Parathyroid adenoma (tissue), 2 donors: Measurements from ENCODE around the gene SEMA3A.

Experiments used
- H2AFZ ChIP-seq: fragments of 300-600 bp; sonication (generic); one replicate; pipeline ENCODE4 v1.7.0; 2017; ENCODE audit warnings: antibody characterized with exemption, mild to moderate bottlenecking
- H3K27ac ChIP-seq: fragments of 300-600 bp; sonication (generic); one replicate; pipeline ENCODE4 v1.7.0; 2017
- H3K27me3 ChIP-seq: fragments of 300-600 bp; sonication (generic); one replicate; pipeline ENCODE4 v1.7.0; 2017; ENCODE audit warnings: low read length; ENCODE audit not compliant: control insufficient read depth, insufficient read depth
- H3K36me3 ChIP-seq: fragments of 300-600 bp; sonication (generic); one replicate; pipeline ENCODE4 v1.7.0; 2017; ENCODE audit warnings: low read length; ENCODE audit not compliant: control insufficient read depth, insufficient read depth
- H3K4me1 ChIP-seq: fragments of 300-600 bp; sonication (generic); one replicate; pipeline ENCODE4 v1.7.0; 2017; ENCODE audit warnings: control low read depth
- H3K4me2 ChIP-seq: fragments of 300-600 bp; sonication (generic); one replicate; pipeline ENCODE4 v1.7.0; 2017; ENCODE audit warnings: low read length
- H3K4me3 ChIP-seq: fragments of 300-600 bp; sonication (generic); one replicate; pipeline ENCODE4 v1.7.0; 2017; ENCODE audit warnings: low read depth, low read length
- H3K79me2 ChIP-seq: fragments of 300-600 bp; sonication (generic); one replicate; pipeline ENCODE4 v1.7.0; 2017; ENCODE audit warnings: control low read depth
- H3K9ac ChIP-seq: fragments of 300-600 bp; sonication (generic); one replicate; pipeline ENCODE4 v1.7.0; 2017; ENCODE audit warnings: mild to moderate bottlenecking
- H3K9me3 ChIP-seq: fragments of 300-600 bp; sonication (generic); one replicate; pipeline ENCODE4 v1.7.0; 2017; ENCODE audit warnings: low read length; ENCODE audit not compliant: control insufficient read depth
- TF ChIP-seq, protein P1 (sequence below): fragments of 300-600 bp; sonication (generic); IDR thresholded peaks from one replicate; pipeline ENCODE4 v1.7.0; 2017; ENCODE audit warnings: antibody characterized with exemption, mild to moderate bottlenecking
- donor health status: primary hyperparathyroidism.

SEMA3A gene

DNA sequence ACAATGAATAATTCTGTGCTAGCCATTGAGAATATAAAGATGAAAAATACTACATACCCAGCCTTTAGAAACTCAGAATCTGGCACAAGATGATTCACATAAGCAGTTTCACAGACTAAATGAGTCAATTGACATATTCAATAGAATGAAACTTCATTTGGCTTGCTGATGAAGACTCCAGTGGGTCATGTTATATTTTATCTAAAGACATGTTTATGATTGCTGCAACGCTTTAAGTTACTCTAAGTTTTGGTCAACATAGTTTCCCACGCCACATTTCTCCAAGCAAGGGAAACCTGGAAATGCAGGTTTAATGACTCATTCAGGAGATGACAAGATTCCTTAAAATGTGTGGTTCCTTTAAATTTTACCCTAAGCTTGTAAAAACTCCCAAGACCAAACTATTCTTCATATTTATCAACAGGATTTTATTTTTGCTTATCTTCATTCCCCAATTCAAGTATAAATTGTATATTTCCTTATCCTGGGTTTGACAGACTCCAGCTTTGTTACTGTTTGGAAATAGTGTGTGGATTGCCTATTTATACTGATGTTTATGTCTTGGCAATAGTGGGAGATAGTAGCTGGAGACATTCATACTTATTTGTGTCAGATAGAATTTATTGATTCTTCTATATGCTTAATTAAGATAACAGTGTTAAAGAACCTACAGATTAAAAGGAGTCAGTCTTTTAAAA is 6.6 kb downstream of the SEMA3A start:
- Histone ChIP-seq H3K4me1 (no peaks in the 10 kb centered on the region), H3K27me3 (no peaks in the 10 kb centered on the region), H3K4me2 (no peak overlapping the region), H3K27ac (no peak overlapping the region), H3K9ac (no peak overlapping the region), H3K79me2 (no peaks in the 10 kb centered on the region), H3K36me3 (no peaks in the 10 kb centered on the region), H2AFZ (no peak overlapping the region), H3K9me3 (no peaks in the 10 kb centered on the region), H3K4me3 (no peak overlapping the region)
- TF ChIP-seq, protein P1, sequence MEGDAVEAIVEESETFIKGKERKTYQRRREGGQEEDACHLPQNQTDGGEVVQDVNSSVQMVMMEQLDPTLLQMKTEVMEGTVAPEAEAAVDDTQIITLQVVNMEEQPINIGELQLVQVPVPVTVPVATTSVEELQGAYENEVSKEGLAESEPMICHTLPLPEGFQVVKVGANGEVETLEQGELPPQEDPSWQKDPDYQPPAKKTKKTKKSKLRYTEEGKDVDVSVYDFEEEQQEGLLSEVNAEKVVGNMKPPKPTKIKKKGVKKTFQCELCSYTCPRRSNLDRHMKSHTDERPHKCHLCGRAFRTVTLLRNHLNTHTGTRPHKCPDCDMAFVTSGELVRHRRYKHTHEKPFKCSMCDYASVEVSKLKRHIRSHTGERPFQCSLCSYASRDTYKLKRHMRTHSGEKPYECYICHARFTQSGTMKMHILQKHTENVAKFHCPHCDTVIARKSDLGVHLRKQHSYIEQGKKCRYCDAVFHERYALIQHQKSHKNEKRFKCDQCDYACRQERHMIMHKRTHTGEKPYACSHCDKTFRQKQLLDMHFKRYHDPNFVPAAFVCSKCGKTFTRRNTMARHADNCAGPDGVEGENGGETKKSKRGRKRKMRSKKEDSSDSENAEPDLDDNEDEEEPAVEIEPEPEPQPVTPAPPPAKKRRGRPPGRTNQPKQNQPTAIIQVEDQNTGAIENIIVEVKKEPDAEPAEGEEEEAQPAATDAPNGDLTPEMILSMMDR: no peak

DNA sequence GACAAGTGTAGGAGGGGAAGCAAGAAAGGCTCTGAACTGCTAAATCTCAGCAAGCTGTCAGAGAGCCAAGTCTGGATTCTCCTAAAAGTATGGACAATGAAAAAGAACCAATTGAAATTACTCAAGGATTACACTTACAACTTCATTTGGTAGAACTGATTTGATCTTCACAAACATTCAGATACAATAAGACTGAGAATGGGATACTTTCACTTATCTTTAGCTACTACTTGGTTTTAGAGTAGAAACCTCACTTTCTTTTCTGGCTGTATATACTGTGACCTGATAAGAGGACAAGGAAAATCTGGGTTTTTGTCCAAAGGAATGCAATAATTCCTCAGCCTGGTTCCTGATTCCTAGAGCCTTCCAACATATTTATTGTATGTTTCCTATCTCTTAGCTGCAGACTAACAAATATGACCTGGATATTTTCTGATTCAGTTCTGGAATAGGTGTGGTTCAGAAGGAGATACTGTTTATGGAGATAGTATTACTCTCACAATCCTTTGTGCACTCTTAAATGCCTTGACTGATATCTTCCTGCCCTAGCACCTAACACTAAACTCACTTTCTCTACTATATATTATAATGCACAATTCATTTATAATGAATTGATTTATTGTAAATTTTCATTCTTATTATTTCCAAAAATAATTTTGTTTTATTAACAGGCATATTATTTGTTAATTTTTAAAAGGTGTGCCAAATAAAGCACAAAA is 7.3 kb downstream of the SEMA3A start:
- Histone ChIP-seq H3K4me3 (no peak overlapping the region), H3K4me2 (no peak overlapping the region), H2AFZ (no peak overlapping the region), H3K79me2 (no peaks in the 10 kb centered on the region), H3K9ac (no peak overlapping the region), H3K27ac (no peak overlapping the region), H3K4me1 (no peaks in the 10 kb centered on the region), H3K27me3 (no peaks in the 10 kb centered on the region), H3K36me3 (no peaks in the 10 kb centered on the region), H3K9me3 (no peaks in the 10 kb centered on the region)
- TF ChIP-seq, protein P1: no peak

GRCh38 chr7:84183741-84184140 is 10.8 kb downstream of the SEMA3A start:
- no peak overlapping the region for H3K4me2 ChIP-seq
- H2AFZ ChIP-seq: no peak overlapping the region
- H3K36me3 ChIP-seq: no peaks in the 10 kb centered on the region
- H3K4me1 ChIP-seq: no peaks in the 10 kb centered on the region
- H3K27me3 ChIP-seq: no peaks in the 10 kb centered on the region
- no peaks in the 10 kb centered on the region for H3K79me2 ChIP-seq
- no peak overlapping the region for H3K27ac ChIP-seq
- TF ChIP-seq, protein P1: no peak
- no peak overlapping the region for H3K9ac ChIP-seq
- no peak overlapping the region for H3K4me3 ChIP-seq
- H3K9me3 ChIP-seq: no peaks in the 10 kb centered on the region

DNA sequence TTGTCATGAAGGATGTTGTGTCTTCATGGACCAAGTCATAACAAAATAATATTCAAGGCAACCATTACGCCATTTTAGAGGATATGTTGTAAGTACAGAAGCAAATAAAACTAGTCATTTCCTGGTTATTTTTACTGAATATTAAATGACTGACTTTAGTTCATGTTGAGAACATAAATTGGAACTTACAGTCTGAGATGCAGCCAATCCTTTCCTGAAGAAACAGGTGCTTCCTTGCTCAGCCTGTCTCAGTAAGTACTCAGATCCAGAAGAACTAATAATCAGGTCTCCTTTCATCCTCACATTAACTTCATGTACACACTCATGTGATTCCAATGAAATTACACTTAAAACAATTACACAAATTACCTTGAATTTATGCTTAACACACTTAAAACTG is 12.3 kb downstream of the SEMA3A start:
- Histone ChIP-seq H3K36me3 (no peaks in the 10 kb centered on the region), H3K27me3 (no peaks in the 10 kb centered on the region), H3K27ac (no peak overlapping the region), H2AFZ (no peak overlapping the region), H3K4me3 (no peak overlapping the region), H3K4me1 (no peaks in the 10 kb centered on the region), H3K4me2 (no peak overlapping the region), H3K9me3 (no peaks in the 10 kb centered on the region), H3K79me2 (no peaks in the 10 kb centered on the region), H3K9ac (no peak overlapping the region)
- TF ChIP-seq, protein P1: no peak
